IPS-15b (cell line): ENCODE measurements around the gene CTNS.

Experiments
- H3K27me3 ChIP-seq: one replicate; pipeline ENCODE4 v1.6.1; 2013; ENCODE audit warnings: low read length; ENCODE audit not compliant: control insufficient read depth, insufficient read depth
- H3K36me3 ChIP-seq: one replicate; pipeline ENCODE4 v1.6.1; 2013; ENCODE audit warnings: low read length; ENCODE audit not compliant: control insufficient read depth, insufficient read depth
- H3K4me1 ChIP-seq: one replicate; pipeline ENCODE4 v1.6.1; 2013; ENCODE audit warnings: mild to moderate bottlenecking, low read length; ENCODE audit not compliant: control insufficient read depth, insufficient read depth
- H3K4me3 ChIP-seq: one replicate; pipeline ENCODE4 v1.5.1; 2013; ENCODE audit warnings: low read depth, low read length
- H3K9ac ChIP-seq: one replicate; pipeline ENCODE4 v1.6.1; 2013; ENCODE audit warnings: low read depth, mild to moderate bottlenecking, low read length
- H3K9me3 ChIP-seq: one replicate; pipeline ENCODE4 v1.6.1; 2013; ENCODE audit warnings: mild to moderate bottlenecking, low read length; ENCODE audit not compliant: control insufficient read depth, insufficient read depth

CTNS gene

DNA sequence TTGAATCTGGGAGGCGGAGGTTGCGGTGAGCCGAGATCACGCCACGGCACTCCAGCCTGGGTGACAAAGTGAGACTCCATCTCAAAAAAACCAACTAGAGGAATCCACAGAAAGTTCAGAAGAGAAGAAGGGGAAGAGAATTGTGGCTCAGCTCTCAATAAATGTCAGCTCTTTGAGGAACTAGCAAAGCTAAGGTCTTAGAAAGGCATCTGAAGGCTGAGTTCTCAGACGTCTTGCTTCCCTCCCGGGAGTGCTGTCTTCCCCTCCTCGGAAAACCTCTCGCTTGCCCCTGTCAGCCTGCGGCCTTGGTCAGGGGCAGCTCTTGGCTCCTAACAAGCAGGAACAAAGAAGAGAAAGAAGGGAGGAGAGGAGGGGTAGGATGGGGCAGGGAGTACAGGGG, 5.8 kb upstream of the CTNS start:
- Histone ChIP-seq H3K9ac (no peak overlapping the region), H3K9me3 (no peaks in the 10 kb centered on the region), H3K4me3 (no peak overlapping the region), H3K36me3 (peaks cover 15% of the 10 kb centered on the region), H3K4me1 (peaks cover 2% of the 10 kb centered on the region), H3K27me3 (no peaks in the 10 kb centered on the region)

DNA sequence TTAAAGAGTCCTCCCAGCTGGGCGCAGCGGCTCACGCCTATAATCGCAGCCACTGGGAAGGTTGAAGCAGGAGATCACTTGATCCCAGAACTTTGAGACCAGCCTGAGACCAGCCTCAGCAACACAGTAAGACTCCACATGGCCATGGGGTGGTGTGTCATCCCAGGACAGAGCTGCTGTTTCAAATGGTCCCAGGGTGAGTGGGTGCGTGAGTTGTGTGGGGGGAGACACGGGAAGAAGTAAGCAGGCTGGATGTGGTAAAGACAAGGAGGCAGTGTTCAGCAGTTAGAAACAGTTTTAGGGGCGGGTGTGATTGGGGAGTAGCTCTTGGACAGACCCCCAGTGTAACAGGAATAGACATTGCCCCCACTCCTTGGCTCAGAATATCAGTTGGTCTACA, 4.3 kb upstream of the CTNS start:
- peaks cover 16% of the 10 kb centered on the region for H3K36me3 ChIP-seq
- H3K9ac ChIP-seq: no peak overlapping the region
- H3K4me1 ChIP-seq: peaks cover 2% of the 10 kb centered on the region
- H3K4me3 ChIP-seq: no peak overlapping the region
- no peaks in the 10 kb centered on the region for H3K9me3 ChIP-seq
- H3K27me3 ChIP-seq: no peaks in the 10 kb centered on the region

- peaks cover 2% of the 10 kb centered on the region for H3K4me1 ChIP-seq
Measured at GRCh38 chr17:3635474-3636153, 946 bp upstream of the CTNS start.

DNA sequence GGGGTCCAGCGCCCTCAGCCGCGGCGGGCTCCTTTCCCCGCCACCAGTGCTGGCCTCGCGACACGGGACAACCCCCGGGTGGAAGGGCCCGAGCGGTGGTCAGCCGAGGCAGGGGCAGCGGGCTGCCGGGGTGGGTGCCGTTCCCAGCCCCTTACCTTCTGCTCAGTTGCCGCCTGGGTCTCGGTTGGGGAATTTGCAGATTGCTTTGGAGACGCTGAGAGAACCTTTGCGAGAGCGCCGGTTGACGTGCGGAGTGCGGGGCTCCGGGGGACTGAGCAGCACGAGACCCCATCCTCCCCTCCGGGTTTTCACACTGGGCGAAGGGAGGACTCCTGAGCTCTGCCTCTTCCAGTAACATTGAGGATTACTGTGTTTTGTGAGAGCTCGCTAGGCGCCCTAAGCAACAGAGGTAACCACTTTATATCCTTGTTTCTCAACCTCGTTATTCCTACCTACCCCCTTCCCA, 381 bp downstream of the CTNS start:
- Histone ChIP-seq H3K4me1 (peaks cover 4% of the 10 kb centered on the region), H3K36me3 (peaks cover 17% of the 10 kb centered on the region), H3K9ac (peak overlapping the region; percentile 97), H3K27me3 (no peaks in the 10 kb centered on the region), H3K9me3 (no peaks in the 10 kb centered on the region), H3K4me3 (peak overlapping the region; percentile 89)

More at GRCh38 chr17:3635474-3636153, 946 bp upstream of the CTNS start:
- H3K9ac ChIP-seq: peak overlapping the region; percentile 81
- no peaks in the 10 kb centered on the region for H3K9me3 ChIP-seq
- H3K36me3 ChIP-seq: peaks cover 13% of the 10 kb centered on the region
- H3K27me3 ChIP-seq: no peaks in the 10 kb centered on the region
- peak overlapping the region; percentile 84 for H3K4me3 ChIP-seq

GRCh38 chr17:3639981-3640596, 3.5 kb downstream of the CTNS start:
- no peaks in the 10 kb centered on the region for H3K27me3 ChIP-seq
- H3K4me3 ChIP-seq: no peak overlapping the region
- no peaks in the 10 kb centered on the region for H3K9me3 ChIP-seq
- peaks cover 16% of the 10 kb centered on the region for H3K36me3 ChIP-seq
- H3K9ac ChIP-seq: no peak overlapping the region
- peaks cover 4% of the 10 kb centered on the region for H3K4me1 ChIP-seq

GRCh38 chr17:3641014-3641413, 4.5 kb downstream of the CTNS start:
- Histone ChIP-seq H3K4me1 (peaks cover 2% of the 10 kb centered on the region), H3K4me3 (no peak overlapping the region), H3K27me3 (no peaks in the 10 kb centered on the region), H3K36me3 (peaks cover 13% of the 10 kb centered on the region), H3K9me3 (no peaks in the 10 kb centered on the region), H3K9ac (peak overlapping the region; percentile 24)

DNA sequence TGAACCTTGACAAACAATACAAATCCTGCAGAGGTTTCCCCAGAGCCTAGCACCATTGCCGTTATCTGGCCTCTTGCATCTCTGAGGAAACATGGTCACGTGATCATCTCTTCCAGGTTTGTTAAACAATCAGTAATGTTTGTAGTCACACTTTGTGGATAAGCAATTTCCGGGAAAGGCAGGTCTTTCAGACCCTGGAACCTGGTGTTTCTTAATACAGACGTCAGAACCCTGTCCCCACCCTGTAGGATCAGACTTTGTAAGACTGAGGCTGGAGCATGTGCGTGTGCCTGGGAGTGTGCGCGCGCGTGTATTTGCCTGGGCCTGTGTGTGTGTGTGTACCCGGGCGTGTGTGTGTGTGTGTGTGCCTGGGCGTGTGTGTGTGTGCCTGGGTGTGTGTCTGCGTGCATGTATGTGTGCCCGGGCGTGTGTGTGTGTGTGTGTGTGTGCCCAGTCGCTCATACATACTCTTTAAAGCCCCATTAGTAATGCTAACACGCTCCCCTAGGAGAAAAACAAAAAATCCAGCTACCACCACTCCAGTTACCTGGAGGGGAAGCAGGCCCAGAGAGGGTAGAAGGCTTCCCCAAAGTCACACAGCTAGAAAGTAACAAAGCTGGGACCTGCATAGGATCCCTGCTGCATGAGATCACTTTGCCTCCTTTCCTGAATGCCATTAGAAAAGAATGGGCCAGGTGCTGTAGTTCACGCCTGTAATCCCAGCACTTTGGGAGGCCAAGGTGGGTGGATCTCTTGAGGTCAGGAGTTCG, 5.3 kb downstream of the CTNS start:
- no peaks in the 10 kb centered on the region for H3K27me3 ChIP-seq
- peaks cover 13% of the 10 kb centered on the region for H3K36me3 ChIP-seq
- no peaks in the 10 kb centered on the region for H3K9me3 ChIP-seq
- H3K9ac ChIP-seq: no peak overlapping the region
- H3K4me3 ChIP-seq: no peak overlapping the region
- peaks cover 2% of the 10 kb centered on the region for H3K4me1 ChIP-seq

GRCh38 chr17:3643889-3644349, 7.4 kb downstream of the CTNS start:
- Histone ChIP-seq H3K36me3 (peaks cover 15% of the 10 kb centered on the region), H3K4me1 (peaks cover 2% of the 10 kb centered on the region)

GRCh38 chr17:3645310-3645709, 8.8 kb downstream of the CTNS start:
- Histone ChIP-seq H3K27me3 (no peaks in the 10 kb centered on the region), H3K4me1 (peaks cover 2% of the 10 kb centered on the region), H3K9ac (no peak overlapping the region), H3K36me3 (peaks cover 12% of the 10 kb centered on the region), H3K4me3 (no peak overlapping the region), H3K9me3 (no peaks in the 10 kb centered on the region)

More at GRCh38 chr17:3643889-3644349, 7.4 kb downstream of the CTNS start:
- no peak overlapping the region for H3K9ac ChIP-seq
- H3K9me3 ChIP-seq: no peaks in the 10 kb centered on the region
- no peak overlapping the region for H3K4me3 ChIP-seq
- H3K27me3 ChIP-seq: no peaks in the 10 kb centered on the region

GRCh38 chr17:3647251-3647650, 10.7 kb downstream of the CTNS start:
- H3K4me3 ChIP-seq: no peak overlapping the region
- no peaks in the 10 kb centered on the region for H3K4me1 ChIP-seq
- no peak overlapping the region for H3K9ac ChIP-seq
- peaks cover 8% of the 10 kb centered on the region for H3K36me3 ChIP-seq
- H3K27me3 ChIP-seq: no peaks in the 10 kb centered on the region
- no peaks in the 10 kb centered on the region for H3K9me3 ChIP-seq

DNA sequence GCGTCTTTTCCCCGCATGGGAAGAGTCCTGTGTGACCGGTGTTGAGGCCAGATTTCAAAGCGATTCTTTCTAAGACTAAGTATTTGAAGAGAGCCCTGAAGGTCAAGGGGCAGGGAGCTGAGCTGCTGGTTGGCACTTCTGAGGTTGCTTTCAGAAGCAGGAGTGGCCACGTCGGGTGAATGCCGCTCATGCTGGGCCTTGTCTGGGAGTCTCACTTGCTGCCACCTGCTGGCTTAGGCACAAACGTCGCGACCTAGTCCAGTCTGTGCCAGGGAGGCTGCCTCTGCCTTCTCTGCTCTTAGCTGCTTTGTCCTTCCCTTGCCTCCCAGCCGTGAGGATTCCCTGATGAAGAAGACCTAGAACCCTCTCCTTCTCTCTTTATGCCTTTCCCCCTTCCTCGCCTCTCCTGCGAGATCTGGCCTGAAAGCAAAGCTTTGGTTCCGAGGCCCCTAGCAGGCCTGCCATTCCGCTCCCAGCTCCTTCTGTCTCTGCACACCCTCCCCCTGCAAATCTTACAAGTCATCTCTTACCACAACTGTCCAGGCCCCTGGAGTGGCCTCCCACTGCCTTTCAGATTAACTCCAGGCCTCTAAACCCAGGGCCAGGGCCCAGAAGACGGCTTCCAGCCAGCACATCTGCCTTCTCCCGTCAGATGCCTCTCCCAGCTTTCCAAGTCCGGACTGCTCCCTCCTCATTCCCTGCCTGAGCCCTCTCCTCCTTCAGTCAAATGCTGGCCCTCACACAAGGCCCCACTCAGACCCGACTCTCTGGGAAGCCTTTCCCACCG, 11.4 kb downstream of the CTNS start:
- Histone ChIP-seq H3K9me3 (no peaks in the 10 kb centered on the region), H3K36me3 (peaks cover 8% of the 10 kb centered on the region), H3K27me3 (no peaks in the 10 kb centered on the region), H3K9ac (no peak overlapping the region), H3K4me3 (no peak overlapping the region), H3K4me1 (no peaks in the 10 kb centered on the region)
